Measurements from ENCODE around the gene STK32C.

The STK32C gene

GRCh38 chr10:132209978-132210530 lies 97.7 kb downstream of the STK32C start:
- DNase-seq (ENCODE audit: low read depth) = no peak

GRCh38 chr10:132209130-132209529 lies 98.6 kb downstream of the STK32C start:
- no peak for DNase-seq (ENCODE audit: low read depth)

GRCh38 chr10:132208462-132209050 lies 99.2 kb downstream of the STK32C start:
- DNase-seq (ENCODE audit: low read depth) = no peak

GRCh38 chr10:132207536-132208461 lies 100.0 kb downstream of the STK32C start:
- no peak for DNase-seq (ENCODE audit: low read depth)

GRCh38 chr10:132206806-132207535 lies 100.8 kb downstream of the STK32C start:
- no peak for DNase-seq (ENCODE audit: low read depth)

GRCh38 chr10:132206377-132206745 lies 101.4 kb downstream of the STK32C start:
- DNase-seq (ENCODE audit: low read depth) = no peak

GRCh38 chr10:132205650-132206376 lies 101.9 kb downstream of the STK32C start:
- DNase-seq (ENCODE audit: low read depth) = no peak

GRCh38 chr10:132204781-132205473 lies 102.8 kb downstream of the STK32C start:
- no peak for DNase-seq (ENCODE audit: low read depth)

GRCh38 chr10:132204078-132204780 lies 103.5 kb downstream of the STK32C start:
- no peak for DNase-seq (ENCODE audit: low read depth)

GRCh38 chr10:132203256-132204077 lies 104.3 kb downstream of the STK32C start:
- no peak for DNase-seq (ENCODE audit: low read depth)

GRCh38 chr10:132202070-132202970 lies 105.4 kb downstream of the STK32C start:
- no peak for DNase-seq (ENCODE audit: low read depth)

- DNase-seq (ENCODE audit: low read depth) = no peak
These were observed 106.4 kb downstream of the STK32C start for GRCh38 chr10:132201111-132201969.

- DNase-seq (ENCODE audit: low read depth) = no peak
These were observed 107.2 kb downstream of the STK32C start for GRCh38 chr10:132200344-132201110.

- no peak for DNase-seq (ENCODE audit: low read depth)
These were observed 107.9 kb downstream of the STK32C start for GRCh38 chr10:132199854-132200311.

GRCh38 chr10:132199268-132199853 lies 108.4 kb downstream of the STK32C start:
- no peak for DNase-seq (ENCODE audit: low read depth)

Measured in amniotic epithelial cell (primary cell).